LoVo (cell line): ENCODE results near the gene SHBG.
"Not testable (repeated sequence)": the region's sequence is repeated elsewhere in the genome, so short reads cannot be mapped to it uniquely, and the experiment has no call there.

Experiments
- DNase-seq: peaks from one replicate; pipeline ENCODE4 v3.0.0-alpha.2; 2016; ENCODE audit warnings: low spot score

Gene SHBG, protein sequence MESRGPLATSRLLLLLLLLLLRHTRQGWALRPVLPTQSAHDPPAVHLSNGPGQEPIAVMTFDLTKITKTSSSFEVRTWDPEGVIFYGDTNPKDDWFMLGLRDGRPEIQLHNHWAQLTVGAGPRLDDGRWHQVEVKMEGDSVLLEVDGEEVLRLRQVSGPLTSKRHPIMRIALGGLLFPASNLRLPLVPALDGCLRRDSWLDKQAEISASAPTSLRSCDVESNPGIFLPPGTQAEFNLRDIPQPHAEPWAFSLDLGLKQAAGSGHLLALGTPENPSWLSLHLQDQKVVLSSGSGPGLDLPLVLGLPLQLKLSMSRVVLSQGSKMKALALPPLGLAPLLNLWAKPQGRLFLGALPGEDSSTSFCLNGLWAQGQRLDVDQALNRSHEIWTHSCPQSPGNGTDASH

DNA sequence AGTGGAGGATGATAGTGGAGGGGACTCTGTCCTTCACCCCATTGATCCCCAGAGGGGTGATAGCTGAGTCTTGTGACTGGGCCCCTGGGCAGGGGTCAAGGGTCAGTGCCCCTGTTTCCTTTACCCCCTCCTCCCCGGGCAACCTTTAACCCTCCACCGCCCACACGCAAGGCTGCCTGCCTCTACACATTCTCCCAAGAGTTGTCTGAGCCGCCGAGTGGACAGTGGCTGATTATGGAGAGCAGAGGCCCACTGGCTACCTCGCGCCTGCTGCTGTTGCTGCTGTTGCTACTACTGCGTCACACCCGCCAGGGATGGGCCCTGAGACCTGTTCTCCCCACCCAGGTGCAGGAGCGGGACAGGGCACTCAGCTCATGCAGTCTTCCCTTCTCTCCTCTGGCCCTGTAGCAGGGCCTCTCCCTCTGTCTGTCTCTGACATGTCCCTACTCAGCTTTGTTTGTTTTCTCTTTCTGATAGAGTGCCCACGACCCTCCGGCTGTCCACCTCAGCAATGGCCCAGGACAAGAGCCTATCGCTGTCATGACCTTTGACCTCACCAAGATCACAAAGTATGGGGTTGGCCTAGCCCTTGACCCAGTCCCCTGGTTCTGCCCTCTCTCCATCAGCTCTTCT lies at the start of gene SHBG:
SHBG (plus strand) TSS at position 197 of the 633 bp plus-strand sequence; CDS start at position 235, 38 bp downstream.
- DNase-seq = no peak

DNA sequence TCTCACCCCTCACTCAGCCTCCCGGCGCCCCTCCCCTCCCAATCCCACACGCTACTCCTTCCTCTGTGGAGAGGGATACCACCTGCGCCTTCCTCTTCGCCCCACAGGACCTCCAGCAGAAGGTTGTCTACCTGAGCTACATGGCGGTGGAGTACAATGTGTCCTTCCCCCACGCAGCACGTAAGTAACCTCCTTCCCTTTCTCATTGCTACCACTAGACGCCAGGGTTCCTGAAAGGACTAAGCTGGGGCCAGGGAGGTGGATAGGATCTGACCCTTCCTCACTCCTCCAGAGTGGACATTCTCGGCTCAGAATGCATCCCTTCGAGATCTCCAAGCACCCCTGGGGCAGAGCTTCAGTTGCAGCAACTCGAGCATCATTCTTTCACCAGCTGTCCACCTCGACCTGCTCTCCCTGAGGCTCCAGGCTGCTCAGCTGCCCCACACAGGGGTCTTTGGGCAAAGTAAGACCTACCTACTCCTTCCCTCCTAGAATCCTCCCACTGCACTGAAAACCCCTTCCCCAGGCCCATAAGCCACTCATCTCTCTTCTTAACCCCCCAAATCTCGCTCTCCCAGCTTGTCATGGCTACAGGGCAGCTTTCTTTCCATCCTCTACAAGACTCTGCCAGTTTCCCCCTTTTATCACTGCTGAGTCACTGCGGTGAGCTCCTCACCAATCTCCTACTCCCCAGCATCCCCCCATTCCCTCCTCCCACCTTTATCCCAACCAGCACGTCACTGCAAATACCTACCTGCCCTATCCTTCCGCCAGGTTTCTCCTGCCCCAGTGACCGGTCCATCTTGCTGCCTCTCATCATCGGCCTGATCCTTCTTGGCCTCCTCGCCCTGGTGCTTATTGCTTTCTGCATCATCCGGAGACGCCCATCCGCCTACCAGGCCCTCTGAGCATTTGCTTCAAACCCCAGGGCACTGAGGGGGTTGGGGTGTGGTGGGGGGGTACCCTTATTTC lies 49.0 kb upstream of the SHBG start:
- no peak for DNase-seq

DNA sequence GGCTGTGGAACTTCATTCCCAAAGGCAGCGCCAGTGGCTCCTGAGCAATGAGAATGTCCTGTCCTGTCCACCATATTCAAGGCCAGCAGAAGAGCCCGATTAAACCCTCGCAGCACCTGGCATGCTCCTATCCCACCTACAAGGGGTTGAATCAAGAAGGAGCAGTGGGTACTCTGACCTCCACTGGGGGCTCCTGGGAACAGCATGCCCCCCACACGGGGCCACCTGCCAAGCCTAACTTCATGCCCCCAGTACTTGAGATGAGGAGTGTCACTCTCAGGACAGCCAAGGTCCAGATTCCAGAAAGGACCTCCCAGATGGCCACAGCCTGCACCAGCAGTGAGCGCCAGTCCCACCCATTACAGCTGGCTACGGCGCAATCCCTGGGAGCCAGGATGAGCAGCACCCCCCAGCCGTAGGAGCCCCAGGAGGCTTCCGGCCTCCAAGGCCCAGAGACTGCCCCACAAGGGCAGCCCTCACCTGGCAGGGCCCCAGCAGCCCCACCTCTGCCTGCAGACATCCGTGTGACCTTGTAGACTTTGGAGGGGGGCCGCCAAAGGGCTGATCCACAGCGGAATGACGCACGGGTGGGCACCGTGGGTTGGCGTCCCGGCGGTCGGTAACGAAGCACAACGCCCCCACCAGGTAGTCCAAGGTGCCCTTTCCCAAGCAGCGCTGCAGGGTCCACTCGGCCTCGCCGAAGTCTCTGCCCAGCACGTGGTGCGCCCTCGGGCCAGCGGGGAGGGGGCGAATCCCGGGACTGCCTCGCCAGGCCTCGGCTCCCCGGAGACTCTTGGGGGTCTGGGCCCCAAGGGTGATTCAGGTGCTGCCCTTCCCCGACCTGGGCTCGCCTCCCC lies 47.3 kb upstream of the SHBG start:
- DNase-seq = no peak

DNA sequence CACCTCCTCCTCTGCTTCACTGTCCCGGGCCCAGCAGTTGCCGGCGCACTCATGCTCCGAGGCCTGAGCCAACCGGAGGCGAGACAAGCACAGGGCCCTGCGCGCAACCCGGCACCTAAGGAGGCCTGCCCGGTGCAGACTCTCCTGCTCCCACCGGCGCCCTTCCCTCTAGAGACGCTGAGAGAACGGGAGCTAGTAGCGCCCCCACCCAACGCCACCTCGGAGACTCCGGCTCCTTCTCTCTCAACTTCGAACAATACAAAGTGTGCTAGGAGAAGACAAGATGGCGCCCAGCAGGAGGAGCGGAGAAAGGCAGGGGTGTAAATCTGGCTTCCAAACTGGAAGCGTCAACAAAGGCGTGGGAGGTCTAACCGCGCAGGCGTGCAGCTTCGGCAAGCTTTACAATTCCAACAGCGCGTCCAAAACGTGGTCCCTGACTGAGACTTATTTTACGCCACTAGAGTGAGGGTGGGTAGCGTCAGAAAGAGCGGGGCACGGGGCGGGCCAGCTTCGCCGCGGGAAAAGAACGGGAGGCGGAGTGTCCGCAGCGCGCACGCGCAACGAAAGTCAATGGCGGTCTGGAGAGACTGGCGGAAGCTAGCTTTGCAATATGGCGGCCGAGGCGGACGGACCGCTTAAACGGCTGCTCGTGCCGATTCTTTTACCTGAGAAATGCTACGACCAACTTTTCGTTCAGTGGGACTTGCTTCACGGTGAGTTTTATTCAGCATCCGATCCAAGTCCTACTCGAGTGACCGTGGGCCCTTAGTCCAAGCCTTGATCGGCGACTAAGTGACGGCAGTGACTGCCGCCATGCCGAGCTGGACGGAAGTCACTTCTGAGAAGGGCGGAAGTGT lies 46.5 kb upstream of the SHBG start, which contains the start of gene MPDU1:
MPDU1 (plus strand) TSS at position 600 of the 857 bp plus-strand sequence; CDS start at position 611, 11 bp downstream.
- peak; percentile 97 for DNase-seq

DNA sequence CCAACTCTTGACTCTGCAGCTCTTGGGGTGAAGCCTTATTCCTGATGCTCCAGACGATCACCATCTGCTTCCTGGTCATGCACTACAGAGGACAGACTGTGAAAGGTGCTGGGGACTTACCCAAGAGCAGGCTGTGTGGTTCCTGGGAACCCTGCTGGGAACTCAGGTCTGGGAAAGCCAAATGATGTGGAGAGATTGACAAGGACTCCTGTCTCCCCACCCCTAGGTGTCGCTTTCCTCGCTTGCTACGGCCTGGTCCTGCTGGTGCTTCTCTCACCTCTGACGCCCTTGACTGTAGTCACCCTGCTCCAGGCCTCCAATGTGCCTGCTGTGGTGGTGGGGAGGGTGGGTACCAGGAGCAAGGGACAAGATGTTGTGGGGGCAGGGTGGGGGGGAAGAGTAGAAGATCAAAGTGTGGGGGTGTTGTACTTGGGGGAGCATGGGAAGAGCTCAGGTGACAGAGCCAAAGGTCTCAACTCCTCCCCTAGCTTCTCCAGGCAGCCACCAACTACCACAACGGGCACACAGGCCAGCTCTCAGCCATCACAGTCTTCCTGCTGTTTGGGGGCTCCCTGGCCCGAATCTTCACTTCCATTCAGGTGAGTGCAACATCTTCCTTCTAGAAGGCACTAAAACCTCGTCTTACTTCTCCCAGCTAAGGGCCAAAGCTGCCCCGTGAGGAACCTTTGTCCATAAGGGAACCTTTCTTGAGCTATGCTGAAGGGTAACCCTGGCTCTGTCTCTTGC lies 43.1 kb upstream of the SHBG start:
- no peak for DNase-seq

DNA sequence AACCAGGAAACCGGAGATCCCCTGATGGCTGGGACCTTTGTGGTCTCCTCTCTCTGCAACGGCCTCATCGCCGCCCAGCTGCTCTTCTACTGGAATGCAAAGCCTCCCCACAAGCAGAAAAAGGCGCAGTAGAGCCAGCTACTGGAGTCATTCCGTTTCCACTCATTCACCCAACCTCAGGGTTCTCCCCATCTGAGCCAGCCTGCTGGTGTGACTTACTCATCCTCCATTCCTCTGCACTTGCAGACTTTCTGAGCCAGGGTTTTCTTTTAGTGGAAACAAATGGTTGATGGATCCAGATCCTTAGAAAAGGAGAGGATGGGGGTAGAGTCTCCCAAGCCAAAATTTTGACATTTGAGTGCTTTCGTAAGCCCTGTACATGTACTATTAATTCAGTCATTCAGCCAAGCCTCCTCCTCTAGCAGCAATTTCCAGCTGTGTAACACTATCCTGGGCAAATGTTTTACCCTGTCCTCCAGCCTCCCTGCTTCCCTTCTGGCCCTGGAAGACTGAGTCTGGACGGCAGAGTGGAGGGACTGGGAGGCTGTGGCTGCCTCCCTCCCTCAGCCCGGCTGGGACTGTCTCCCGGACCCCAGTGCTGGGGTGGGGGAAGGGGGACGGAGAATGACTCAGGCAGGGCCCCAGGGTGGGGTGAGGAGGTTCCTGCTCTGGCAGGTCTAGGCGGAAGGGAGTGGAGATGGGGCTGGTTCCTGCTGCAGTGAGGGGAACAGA lies 42.3 kb upstream of the SHBG start:
- no peak for DNase-seq

DNA sequence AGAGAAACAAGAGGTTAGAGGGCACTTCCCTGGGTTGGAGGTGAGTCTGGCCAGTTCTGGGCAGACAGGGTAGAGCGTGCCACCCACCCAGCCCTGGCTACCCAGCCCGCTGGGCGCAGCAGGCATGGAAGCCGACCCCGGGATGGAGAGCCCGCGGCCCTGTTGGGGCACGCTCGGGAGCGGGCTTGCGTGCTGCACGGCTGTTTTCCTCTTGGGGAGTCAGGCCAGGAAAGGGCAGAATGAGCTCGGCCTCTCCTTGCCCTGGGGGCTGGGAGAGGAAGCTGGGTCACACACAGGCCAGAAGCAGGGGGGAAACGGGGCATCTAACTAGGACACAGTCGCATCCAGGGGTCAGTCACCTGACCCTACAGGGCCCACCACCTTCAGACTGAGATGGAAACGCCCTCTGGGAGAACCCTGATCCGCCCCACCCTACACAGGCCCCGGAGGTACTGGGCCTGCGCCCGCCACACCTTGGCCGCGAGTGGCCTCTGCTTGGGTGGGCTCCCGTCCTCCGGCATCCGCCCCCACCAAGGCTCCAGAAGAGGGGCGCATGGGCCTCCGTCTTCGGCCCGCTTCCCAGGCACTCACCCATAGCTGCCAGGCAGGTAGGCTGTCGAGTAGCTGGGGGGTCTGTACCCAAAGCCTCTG lies 41.3 kb upstream of the SHBG start:
- no peak for DNase-seq

DNA sequence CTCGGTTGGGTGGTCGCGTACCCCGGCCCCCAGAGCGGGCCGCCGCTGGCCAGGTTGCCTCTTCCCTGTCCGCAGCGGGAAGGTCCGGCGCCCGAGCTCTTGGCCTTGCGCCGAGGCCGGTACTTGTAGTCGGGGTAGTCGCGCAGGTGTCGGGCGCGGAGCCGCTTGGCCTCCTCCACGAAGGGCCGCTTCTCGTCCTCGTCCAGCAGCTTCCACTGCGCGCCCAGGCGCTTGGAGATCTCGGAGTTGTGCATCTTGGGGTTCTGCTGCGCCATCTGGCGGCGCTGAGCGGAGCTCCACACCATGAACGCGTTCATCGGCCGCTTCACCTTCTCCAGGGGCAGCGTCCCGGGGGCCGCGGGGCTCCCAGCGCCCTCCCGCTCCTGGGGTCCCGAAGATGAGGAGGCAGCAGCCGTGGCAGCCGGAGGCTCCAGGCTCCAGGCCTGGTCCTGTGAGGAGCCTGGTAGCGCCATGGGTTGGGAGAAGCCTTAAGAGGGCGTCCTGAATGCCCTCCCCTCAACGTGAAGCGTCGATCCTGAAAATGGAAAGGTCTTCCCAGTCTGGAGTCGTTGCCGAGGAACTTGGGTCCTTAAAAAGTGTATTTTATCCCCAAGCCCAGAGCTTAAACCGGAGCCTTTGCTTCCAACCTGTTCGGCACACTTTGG lies 40.6 kb upstream of the SHBG start:
- no peak for DNase-seq

DNA sequence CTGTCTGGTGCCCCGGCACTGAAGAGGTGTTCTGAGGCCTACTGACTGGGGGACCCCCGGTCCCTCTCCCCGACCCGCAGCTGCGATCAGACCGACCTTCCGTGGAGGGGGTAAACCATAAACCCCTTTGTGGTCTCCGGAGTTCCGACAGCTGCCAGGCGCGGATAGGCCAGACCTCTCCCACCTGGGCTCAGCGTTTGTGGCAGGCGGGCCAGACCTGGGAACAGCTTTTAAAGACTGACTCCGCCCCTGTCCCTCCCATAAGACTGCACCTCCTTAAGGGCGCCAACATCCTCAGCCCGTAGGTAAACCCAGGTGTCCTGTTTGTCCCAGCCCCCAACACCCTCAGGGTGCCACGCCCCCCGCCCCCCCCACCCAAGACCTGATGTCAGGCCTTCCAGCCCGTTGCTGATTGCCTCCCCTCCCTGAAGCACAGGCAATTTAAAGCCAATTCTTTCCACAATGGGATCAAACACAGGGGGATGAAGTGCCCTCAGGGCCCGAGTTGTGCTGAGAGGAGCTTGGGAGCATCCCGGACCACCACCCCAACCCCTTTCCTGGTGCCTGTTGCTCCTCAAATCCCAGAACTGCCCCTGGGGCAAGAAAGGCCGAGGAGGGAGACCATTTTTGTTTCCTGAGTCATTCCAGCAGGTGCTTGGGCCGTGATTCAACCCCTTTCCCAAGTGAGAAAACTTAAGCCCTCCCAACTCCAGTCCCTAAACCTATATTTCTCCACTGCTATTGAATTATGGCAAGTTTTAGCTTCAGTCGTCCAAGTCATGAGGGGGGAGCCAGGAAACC lies 39.8 kb upstream of the SHBG start, which contains the start of gene SOX15:
SOX15 (minus strand) TSS at position 204 of the 801 bp plus-strand sequence. CDS start 418 bp downstream, outside the sequence.
- no peak for DNase-seq

DNA sequence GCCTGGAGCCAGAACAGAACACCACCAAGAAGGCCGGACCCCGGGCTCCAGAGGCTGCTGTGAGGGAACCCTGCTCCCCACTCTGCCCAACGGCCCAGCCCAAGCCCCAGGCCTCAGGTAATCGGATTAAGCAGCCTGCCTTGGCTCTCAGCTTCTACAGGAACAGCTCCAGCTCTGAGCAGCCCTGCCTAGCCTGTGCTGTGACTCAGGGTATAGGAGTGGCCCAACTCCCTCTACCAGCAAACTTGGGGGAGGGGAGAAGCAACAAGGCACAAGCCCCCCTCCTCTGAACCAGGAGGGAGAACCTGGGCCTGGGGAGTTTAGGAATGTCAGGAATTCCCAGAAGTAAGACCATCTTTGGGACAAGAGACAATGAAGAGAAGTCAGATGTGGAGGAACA lies 39.2 kb upstream of the SHBG start:
- no peak for DNase-seq

DNA sequence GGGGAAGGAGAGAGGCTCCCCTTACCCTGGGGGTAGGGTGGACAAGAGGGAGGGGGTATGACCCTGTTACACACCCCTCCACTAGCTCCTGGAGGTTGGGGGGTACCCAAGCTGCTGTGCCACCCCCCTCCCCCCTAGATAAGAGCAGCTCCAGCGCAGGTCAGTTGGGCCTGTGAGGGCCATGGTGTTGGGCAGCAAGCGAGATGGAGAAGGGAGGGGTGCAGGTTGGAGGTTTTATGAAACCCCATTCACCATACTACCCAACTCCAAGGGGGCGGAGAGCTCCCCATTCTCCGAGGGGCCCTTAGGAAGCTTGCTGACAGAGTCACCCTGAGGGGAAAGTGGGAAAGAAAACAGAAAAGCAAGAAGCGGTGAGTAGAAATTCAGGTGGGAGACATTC lies 38.3 kb upstream of the SHBG start:
- DNase-seq = no peak

DNA sequence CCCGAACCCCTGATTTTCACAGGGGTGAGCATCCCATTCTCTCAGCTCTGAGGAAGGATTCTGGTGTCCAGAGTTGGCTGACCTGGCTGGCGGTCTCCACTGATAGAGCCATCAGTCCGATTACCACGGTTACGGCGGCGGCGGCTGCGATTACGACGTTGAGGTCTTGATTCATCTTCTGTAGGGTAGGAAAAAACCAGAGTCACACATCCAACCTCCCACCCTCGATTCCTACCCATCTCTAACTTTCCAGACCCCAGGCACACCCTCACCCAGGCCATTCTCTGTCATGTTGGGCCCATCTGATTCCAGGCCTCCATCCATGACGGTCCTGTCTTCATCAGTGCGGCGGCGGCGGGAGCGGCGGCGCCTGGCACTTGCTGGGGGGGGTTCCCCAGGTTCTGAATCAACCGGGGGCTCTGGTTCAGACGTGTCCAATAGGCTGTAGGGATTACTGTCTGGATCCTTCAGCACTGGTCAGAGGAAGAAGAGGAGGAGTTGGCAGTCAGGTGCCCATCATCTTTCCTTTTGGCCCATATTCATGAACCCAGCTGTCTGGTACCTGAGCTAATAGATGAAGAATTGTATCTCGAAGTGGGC lies 37.4 kb upstream of the SHBG start:
- DNase-seq = no peak

DNA sequence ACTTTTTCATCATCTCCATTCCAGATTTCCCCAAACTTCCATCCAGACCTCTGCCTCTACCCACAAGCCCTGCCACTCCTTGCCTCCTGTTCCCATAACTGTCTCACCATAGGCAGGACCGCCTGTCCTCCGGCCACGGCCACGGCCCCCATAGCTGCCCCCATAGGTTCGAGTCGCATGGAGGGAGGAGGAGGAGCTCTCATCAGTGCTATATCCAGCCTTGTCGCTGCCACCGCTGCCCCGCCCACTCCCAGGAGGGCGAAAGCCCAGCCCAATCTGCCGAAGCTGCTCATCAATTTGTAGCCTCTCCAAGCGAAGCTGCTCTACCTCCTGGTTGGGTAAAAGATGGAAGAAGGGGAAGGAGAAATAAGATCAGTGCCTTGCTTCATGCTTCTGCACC lies 36.6 kb upstream of the SHBG start:
- no peak for DNase-seq

DNA sequence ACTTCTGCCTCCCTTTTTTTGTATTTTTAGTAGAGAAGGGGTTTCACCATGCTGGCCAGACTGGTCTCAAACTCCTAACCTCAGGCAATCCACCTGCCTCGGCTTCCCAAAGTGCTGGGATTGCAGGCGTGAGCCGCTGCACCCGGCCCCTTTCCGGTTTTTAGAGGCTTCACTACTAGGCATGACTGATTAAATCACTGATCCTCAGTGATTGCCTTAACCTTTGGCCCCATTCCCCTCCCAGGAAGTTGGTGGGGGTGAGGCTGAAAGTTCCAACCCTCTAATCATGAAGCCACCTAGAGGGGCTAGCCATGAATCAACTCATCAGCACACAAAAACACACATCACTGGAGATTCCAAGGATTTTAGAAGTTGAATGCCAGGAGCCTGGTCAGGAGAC lies 32.4 kb upstream of the SHBG start:
- not testable (repeated sequence) for DNase-seq

DNA sequence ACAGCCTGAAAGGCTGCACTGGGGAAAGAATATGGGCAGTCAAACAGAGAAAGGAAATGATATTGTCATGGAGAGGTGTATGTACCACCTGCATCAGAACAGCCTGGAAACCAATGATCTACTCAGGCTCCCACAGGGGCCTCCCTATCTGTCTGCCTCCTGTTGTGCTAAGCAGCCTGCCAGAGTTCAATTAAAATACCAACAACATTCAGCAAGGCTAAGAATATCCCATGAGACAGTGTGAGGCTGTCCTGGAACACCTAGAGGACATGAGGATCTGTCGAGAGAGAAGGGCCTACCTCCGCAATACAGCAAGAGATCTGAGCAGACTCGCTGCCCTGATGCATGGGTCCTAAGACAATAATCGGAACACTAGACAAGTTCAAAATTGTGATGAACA lies 23.7 kb upstream of the SHBG start:
- no peak for DNase-seq

DNA sequence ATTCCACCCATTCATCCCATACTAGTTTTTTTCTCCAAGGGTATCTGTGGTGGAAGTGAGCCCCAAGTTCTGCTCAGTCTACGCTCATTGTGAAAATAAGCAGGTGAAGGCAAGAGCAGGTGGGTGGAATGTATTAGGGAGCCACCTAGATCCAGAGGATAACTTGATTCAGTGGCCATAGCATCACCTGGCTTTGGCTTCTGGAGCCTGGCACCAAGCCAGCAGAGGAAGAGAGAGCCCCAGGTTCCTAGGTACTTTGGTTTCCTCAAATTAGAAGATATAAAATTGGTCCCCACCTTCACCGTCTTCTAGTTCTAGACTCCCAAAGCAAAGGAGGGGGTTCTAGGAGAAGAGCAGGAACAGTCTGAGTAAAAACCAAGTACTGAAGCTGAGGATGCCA lies 19.3 kb upstream of the SHBG start:
- DNase-seq = no peak
